ENCODE measurements around the gene BTBD8.
"Not testable (repeated sequence)": the region's sequence is repeated elsewhere in the genome, so short reads cannot be mapped to it uniquely, and the experiment has no call there.

Gene BTBD8

DNA sequence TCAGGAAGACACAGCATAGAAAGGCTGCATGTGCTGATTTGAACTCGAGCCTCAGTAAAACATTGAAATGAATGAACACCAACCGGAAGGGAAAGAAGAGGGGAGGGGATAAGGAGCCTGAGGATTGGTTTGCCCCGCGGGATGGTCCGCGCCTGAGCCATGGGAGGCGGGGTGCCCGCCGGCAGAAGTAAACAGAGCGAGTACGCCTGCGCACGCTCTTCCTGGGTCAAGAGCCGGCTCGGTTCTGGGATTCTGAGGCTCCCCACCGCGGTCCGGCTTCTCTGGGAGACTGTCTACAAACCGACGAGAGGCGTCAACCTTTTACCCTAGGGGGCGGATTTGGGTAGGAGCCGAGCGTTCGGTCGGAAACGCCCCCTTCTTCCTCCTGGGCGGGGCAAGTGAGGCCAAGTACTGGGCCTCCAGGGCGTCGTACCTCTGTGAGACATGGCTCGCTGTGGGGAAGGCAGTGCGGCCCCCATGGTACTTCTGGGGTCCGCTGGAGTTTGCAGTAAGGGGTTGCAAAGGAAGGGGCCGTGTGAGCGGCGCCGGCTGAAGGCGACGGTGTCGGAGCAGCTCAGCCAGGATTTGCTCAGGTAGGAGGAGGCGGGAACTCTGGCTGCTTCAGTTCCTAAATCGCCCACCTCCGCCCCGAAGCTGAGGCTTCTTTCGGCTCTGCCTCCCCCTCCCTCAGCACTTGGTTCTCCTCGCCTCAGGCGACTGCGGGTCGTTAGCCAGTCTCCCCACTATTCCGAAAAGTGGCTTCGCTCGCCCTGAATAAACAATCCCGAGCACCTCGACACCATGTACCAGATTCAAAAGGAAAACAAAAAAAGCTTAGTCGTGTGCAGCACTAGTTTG, at the start of gene BTBD8:
Gene BTBD8, plus strand, starts transcription at position 218 of the 858 bp plus-strand sequence. Its CDS starts 227 bp downstream, at position 445.
- Mint-ChIP-seq H3K36me3 (no peaks in the 10 kb centered on the region), H3K9me3 (peaks cover 4% of the 10 kb centered on the region), H3K4me3 (peak within 1 kb of the TSS; percentile 94), H3K27ac (peak within 1 kb of the TSS; percentile 93), H3K4me1 (peaks cover 6% of the 10 kb centered on the region)
- DNase-seq (ENCODE audit: low spot score in 2 of 2) (peak; percentile 73 to 90), ATAC-seq (peak; percentile 97)

DNA sequence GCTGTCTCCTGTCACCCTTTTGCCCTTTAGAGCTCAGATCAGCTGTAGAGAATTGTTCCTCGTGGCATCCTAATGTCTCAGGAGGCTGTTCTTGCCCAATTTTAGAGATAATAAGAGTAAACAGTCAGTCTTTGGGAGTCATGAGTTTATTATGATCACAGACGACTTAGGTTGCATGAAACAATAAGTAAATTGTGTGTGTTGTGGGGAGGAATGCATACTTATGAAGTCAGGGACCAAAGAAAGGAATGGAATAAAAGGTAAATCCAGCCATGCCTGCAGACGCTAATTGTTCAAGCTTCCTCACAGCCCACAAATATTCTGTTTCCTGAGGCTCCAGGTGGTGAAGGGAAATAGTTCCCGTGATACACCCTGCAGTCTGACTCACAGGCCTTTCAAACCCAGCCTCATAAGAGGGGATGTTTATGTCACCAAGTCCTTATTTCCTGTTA, 49.5 kb upstream of the BTBD8 start:
- no peaks in the 10 kb centered on the region for H3K9me3 Mint-ChIP-seq
- H3K4me3 Mint-ChIP-seq = peak overlapping the region; percentile 68
- no peak overlapping the region for H3K27ac Mint-ChIP-seq
- no peaks in the 10 kb centered on the region for H3K36me3 Mint-ChIP-seq
- no peak for DNase-seq (ENCODE audit: low spot score in 2 of 2)
- peaks cover 12% of the 10 kb centered on the region for H3K4me1 Mint-ChIP-seq
- peak; percentile 69 for ATAC-seq

DNA sequence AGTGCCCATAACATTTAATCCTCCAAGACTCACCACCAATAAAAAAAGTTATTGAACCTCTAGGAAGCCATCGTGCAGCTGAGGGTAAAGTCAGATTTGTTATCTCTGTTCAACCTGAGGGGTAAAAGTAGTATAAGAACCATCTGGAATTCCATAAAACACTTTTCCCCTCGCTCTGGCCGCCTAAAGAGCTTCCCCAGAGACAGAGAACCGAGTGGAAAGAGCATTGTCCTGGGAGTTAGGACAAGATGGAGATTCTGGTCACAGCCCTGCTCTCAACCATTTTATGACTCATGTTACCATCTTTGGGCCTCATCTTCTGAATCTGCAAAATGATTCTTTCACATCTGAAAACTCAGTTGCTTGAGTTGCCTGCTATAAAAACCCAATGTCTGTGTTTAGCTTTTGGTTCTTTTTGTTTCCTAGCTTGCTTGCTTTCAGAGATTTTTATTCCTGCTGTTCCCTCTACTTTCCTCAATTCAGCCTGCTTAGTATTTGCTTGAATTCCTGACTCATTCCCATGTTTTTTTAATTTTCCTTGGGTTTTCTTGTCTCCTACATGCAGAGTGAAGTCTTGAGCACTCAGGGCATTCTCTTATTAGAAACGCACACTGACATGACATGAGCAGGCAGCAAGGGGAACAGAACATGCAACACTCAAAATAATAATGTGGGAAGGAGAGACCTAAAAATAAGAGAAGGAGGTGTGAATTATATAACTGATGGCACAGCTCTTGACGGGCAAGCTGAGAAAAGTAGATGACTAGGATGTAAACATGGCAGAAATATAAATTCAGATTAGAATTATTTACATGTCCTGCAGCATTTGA, 48.6 kb upstream of the BTBD8 start:
- H3K36me3 Mint-ChIP-seq = no peaks in the 10 kb centered on the region
- no peak overlapping the region for H3K4me3 Mint-ChIP-seq
- no peak overlapping the region for H3K27ac Mint-ChIP-seq

DNA sequence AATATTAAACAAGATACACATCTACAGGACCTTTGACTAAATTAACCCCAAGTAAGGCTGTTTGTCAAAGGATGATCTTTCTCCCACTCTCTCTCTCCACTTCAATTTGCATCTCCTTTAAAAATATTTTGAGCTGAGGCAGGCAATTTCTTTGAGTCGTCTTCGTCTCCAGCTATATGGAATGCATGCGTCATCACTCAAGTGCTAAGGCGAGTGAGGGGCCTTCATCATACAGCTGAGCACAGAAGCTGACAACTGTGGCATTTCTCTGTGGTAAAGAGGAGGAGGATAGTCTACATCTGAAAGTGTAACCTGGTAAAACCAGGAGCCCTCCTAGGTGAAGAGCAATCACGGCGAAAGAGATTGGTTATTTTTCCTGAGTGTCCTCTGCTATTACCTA, 42.7 kb upstream of the BTBD8 start:
- no peaks in the 10 kb centered on the region for H3K9me3 Mint-ChIP-seq
- ATAC-seq (no peak), DNase-seq (ENCODE audit: low spot score in 2 of 2) (no peak)
- H3K4me3 Mint-ChIP-seq = no peak overlapping the region
- no peaks in the 10 kb centered on the region for H3K36me3 Mint-ChIP-seq
- no peak overlapping the region for H3K27ac Mint-ChIP-seq
- no peaks in the 10 kb centered on the region for H3K4me1 Mint-ChIP-seq

More for the DNA sequence above, 48.6 kb upstream of the BTBD8 start:
- DNase-seq (ENCODE audit: low spot score in 2 of 2) = no peak
- Mint-ChIP-seq H3K4me1 (peaks cover 12% of the 10 kb centered on the region), H3K9me3 (no peaks in the 10 kb centered on the region)
- ATAC-seq = no peak

DNA sequence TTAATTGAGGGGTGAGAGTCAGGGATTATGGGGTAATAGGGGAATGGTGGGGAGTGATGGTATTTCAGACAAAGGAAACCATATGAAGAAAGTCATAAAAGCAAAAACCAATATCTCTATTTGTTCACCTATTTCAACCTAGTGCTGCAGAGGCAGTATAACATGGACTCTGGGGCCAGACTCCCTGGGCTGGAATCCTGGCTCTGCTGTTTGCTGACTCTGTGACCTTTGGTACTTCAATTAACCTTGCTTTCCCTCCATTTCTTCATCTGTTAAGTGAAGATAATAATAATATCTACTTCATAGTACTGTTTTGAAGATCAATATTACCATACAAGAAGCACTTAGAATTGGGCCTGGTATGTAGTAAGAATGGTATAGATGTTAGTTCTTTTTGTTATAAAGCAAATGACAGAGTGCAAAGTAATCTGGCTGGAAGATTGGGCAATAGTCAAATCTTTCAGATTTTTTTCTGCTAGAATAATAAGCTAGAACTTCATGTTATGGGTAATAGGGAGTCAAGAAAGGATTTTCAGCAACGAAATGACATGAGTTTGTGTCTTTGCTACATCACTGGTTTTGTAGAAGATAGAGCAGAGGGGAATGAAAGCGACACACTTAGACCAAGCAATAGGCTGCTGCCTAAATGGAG, 41.3 kb upstream of the BTBD8 start:
- ATAC-seq = no peak
- Mint-ChIP-seq H3K4me3 (no peak overlapping the region), H3K9me3 (no peaks in the 10 kb centered on the region), H3K27ac (no peak overlapping the region), H3K4me1 (no peaks in the 10 kb centered on the region), H3K36me3 (no peaks in the 10 kb centered on the region)
- DNase-seq (ENCODE audit: low spot score in 2 of 2) = no peak

DNA sequence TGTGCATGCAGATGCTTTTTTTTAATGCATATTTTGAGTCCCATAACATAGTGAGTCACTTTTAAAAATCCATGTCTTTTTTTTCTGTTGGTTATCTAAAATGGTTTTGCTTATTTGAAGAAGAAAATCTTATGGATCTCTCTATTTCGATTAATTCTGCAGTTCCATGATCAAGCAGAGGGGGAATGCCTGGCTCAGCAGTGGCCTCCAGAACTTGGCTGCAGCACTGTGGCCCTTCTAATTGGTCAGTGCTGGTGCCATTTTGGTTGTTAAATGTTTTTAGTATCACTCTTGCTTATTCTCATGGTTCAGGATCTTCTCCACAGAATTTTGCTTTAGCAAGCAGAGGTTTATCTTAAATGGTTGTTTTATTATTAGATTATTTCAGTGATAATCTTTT, 39.2 kb upstream of the BTBD8 start:
- H3K4me1 Mint-ChIP-seq = no peaks in the 10 kb centered on the region
- H3K4me3 Mint-ChIP-seq = no peak overlapping the region
- no peak for DNase-seq (ENCODE audit: low spot score in 2 of 2)
- no peaks in the 10 kb centered on the region for H3K36me3 Mint-ChIP-seq
- no peaks in the 10 kb centered on the region for H3K9me3 Mint-ChIP-seq
- no peak for ATAC-seq
- no peak overlapping the region for H3K27ac Mint-ChIP-seq

DNA sequence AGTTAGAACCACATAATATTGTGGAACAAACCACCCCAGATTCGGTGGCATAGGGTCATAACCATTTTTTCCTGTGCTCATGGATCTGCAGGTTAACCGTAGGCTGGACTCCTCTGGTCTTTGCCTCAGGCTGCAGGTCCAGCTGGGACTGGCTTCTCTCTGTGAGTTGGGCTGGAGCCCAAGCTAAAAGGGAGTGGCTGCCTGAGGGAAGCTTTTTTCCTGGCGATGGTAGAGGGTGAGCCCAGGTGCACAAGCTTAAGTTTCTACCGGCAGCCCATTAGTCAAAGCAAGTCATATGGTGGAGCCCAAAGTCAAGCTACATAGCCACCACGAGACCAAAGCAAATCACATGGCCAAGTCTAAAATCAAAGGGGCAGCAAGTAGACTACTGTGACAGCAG, 36.5 kb upstream of the BTBD8 start:
- H3K27ac Mint-ChIP-seq = no peak overlapping the region
- ATAC-seq (no peak), DNase-seq (ENCODE audit: low spot score in 2 of 2) (no peak)
- H3K9me3 Mint-ChIP-seq = no peaks in the 10 kb centered on the region
- H3K36me3 Mint-ChIP-seq = no peaks in the 10 kb centered on the region
- no peak overlapping the region for H3K4me3 Mint-ChIP-seq
- H3K4me1 Mint-ChIP-seq = no peaks in the 10 kb centered on the region

DNA sequence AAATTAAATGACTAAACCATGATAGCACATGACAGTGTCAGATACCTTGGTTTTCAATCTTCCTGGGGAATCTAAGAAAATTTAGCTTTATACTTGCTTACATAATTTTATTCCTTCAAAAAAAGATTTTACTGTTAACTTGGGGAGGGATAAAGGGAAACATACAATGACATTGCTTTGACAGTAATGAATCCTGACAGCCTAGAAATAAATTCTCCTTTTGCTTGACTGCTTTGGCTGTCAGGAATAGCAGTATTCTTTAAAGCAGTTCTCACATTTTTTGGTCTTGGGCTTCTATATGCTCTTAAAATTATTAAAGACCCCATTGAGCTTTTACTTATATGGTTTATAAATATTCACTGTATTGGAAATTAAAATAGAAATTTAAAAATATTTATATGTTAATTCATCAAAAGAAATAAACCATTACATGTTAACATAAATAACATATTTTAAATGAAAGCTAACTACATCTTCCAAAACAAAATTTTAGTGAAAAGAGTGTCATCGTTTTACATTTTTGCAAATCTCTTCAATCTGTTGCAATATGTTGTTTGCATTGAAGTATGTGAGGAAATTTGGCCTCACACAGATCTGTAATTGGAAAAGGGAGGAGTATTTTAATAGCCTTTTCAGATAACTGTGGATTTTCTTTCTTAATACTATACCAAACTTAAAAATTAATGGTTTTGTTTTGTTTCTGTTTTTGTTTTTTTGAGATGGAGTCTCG, 34.2 kb upstream of the BTBD8 start:
- Mint-ChIP-seq H3K4me1 (no peaks in the 10 kb centered on the region), H3K36me3 (no peaks in the 10 kb centered on the region)
- ATAC-seq = no peak

DNA sequence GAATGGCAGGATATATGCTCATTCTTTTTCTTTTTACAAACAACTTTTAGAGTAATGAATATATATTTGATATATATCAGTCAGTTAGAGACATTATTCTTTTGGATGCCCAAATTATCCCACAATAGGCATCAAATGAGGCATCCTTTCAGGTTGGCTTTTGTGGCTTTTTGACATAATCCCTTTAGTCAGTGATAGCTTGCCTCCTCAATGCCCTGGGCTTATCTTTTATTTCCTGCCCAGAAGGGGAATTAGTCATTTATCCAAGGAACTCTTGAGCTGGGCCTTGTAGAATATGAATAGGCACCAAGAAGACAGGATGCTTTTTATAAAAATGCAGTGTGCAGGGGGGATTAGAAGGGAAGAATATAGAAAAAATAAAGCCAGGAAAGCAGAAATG, 28.2 kb upstream of the BTBD8 start:
- no peaks in the 10 kb centered on the region for H3K4me1 Mint-ChIP-seq
- no peaks in the 10 kb centered on the region for H3K9me3 Mint-ChIP-seq
- H3K36me3 Mint-ChIP-seq = no peaks in the 10 kb centered on the region
- H3K27ac Mint-ChIP-seq = no peak overlapping the region
- no peak overlapping the region for H3K4me3 Mint-ChIP-seq
- DNase-seq (ENCODE audit: low spot score in 2 of 2) (no peak), ATAC-seq (no peak)

More for the DNA sequence above, 34.2 kb upstream of the BTBD8 start:
- H3K27ac Mint-ChIP-seq = no peak overlapping the region
- no peak for DNase-seq (ENCODE audit: low spot score in 2 of 2)
- no peak overlapping the region for H3K4me3 Mint-ChIP-seq
- H3K9me3 Mint-ChIP-seq = no peaks in the 10 kb centered on the region

DNA sequence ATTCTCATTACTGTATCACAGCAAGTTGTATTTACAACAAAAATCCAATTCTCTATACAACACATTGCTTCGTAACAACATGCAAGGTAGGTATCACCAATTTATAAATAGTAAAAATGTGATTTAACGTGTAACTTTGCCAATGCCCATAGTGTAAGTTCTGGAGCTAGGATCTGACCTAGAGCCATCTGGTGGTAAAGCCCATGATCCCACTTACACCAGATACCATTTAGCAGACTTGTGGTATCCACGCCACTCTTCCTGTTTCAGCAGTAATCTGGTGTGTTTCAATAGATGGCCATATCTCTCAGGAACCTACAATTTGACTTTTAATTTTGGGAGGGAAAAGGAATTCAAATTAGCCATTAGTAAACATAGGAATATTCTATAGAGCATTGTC, 15.1 kb upstream of the BTBD8 start:
- Mint-ChIP-seq H3K27ac (no peak overlapping the region), H3K4me3 (no peak overlapping the region), H3K9me3 (no peaks in the 10 kb centered on the region), H3K36me3 (no peaks in the 10 kb centered on the region), H3K4me1 (no peaks in the 10 kb centered on the region)
- DNase-seq (ENCODE audit: low spot score in 2 of 2) (no peak), ATAC-seq (no peak)

DNA sequence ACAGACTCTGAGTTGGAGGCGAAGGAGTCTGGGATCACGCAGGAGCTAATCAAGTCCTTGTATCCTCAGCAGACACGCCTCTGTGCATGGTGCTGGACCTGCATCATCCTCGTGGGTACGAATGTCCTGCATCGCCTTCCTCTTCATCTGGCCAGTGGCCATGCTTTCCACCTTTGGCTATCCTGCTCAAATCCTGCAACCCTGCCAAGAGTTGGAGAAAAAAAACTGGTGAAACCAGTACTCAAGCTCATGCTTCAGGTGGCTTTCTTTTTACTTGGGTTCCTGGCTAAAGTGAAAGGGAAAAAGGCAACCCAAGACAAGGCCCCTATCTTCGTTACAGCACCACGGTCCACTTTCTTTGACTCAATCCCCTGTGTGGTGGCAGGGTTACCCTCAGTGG, 13.8 kb upstream of the BTBD8 start:
- DNase-seq (ENCODE audit: low spot score in 2 of 2) (no peak), ATAC-seq (no peak)
- no peak overlapping the region for H3K27ac Mint-ChIP-seq
- no peaks in the 10 kb centered on the region for H3K36me3 Mint-ChIP-seq
- H3K4me1 Mint-ChIP-seq = no peaks in the 10 kb centered on the region
- H3K9me3 Mint-ChIP-seq = no peaks in the 10 kb centered on the region
- H3K4me3 Mint-ChIP-seq = no peak overlapping the region

DNA sequence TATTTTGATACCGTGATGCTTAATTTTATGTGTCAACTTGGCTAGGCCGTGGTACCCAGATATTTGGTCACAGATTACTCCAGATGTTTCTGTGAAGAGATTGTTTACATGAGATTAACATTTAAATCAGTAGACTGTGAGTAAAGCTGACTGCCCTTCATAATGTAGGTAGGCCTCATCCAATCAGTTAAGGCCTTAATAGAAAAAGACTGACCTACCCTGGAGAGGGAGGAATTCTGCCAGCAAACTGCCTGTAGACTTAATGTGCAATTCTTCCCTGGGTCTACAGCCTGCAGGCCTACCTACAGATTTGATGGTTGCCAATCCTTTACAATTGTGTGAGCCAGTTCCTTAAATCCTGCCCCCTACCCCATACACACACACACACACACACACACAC, 9.3 kb upstream of the BTBD8 start:
- ATAC-seq (no peak), DNase-seq (ENCODE audit: low spot score in 2 of 2) (no peak)
- Mint-ChIP-seq H3K36me3 (no peaks in the 10 kb centered on the region), H3K9me3 (no peaks in the 10 kb centered on the region), H3K27ac (no peak overlapping the region), H3K4me3 (no peak overlapping the region), H3K4me1 (no peaks in the 10 kb centered on the region)

DNA sequence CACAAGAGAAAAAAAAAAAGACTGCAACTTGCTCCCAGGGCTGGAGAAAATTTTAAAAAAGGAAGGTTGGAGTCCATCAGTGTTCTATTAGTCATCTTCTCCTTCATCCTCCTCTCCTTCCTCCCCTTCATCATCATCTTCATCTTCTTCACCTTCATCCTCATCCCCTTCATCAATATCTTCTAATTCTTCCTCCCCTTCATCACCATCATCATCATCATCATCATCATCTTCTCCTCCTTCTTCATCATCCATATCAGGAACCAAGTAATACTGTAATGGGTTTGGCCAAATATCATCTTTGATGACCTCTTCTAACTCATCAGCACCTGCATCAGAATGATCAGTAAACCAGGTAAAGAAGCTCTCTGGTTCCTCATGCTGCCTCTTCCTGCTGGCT, 5.7 kb upstream of the BTBD8 start:
- not testable (repeated sequence) for H3K4me1 Mint-ChIP-seq; H3K27ac Mint-ChIP-seq; H3K9me3 Mint-ChIP-seq; DNase-seq (ENCODE audit: low spot score in 2 of 2); ATAC-seq; H3K36me3 Mint-ChIP-seq; H3K4me3 Mint-ChIP-seq

DNA sequence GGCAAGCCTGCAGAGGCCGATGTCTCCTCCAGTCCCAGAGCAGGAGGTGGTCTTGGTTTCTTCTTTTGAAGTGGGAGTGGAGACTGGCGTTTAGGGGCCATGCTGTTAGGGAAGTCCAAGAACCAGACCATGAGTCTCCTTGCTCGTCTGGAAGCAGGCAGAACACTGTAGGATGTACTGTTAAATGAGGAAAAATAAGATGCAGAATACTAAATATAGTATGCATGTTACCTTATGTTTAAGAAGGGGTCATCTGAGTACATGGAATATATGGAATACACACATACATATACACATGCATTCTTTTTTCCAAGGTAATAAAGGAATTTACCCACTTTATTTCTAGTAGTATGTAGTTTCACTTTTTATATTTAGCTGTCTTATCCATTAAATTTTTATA, 4.8 kb upstream of the BTBD8 start, which contains the start of gene SETSIP:
Gene SETSIP, minus strand, starts transcription at position 101 of the 400 bp plus-strand sequence. Its CDS starts 0 bp downstream, at position 101.
- Mint-ChIP-seq H3K36me3 (no peaks in the 10 kb centered on the region), H3K4me3 (no peak within 1 kb of the TSS), H3K27ac (no peak within 1 kb of the TSS), H3K4me1 (peaks cover 6% of the 10 kb centered on the region), H3K9me3 (no peaks in the 10 kb centered on the region)
- DNase-seq (ENCODE audit: low spot score in 2 of 2) = no peak
- ATAC-seq = no peak

DNA sequence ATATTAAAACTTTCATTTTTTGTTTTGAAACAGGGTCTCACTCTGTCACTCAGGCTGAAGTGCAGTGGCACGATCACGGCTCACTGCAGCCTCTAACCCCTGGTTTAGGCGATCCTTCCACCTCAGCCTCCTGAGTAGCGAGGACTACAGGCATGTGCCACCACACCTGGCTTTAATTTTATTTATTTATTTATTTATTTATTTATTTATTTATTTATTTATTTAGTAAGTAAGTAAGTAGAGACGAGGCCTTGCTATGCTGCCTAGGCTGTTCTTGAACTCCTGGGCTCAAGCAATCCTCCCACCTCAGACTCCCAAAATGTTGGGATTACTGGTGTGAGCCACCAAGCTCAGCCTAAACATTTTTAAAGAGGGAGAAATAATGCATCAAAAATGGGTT, 3.8 kb upstream of the BTBD8 start:
- ATAC-seq = no peak
- Mint-ChIP-seq H3K9me3 (no peaks in the 10 kb centered on the region), H3K27ac (no peak overlapping the region), H3K4me1 (peaks cover 6% of the 10 kb centered on the region), H3K4me3 (no peak overlapping the region), H3K36me3 (no peaks in the 10 kb centered on the region)
- DNase-seq (ENCODE audit: low spot score in 2 of 2) = no peak
